Right lobe of liver (tissue), 6 donors: ENCODE data around the gene EML4. TPM values are rescaled to one million over a fixed set of nuclear protein-coding genes. Genes with fewer than 3 reads are reported as not detected.

ENCODE experiments used
- ATAC-seq, 4 donors: fragments of 200-7000 bp; cut with Tn5 transposase; one replicate each; pipeline ENCODE4 v1.9.1; 2020; ENCODE audit warnings: mild to moderate bottlenecking in 4 of 4, moderate library complexity in 4 of 4
- DNase-seq, 3 donors: peaks; one replicate each; pipeline ENCODE4 v3.0.0-alpha.2; 2020
- H3K27ac ChIP-seq, 3 donors: fragments of 200-600 bp; one replicate each; pipeline ENCODE4 v1.8.0; 2022
- H3K27me3 ChIP-seq, 2 donors: fragments of 200-600 bp; one replicate each; pipeline ENCODE4 v1.8.0; 2022
- H3K36me3 ChIP-seq, 4 donors: fragments of 200-600 bp; sonication (generic) in 1 of 4; one replicate each; pipeline versions ENCODE4 v1.5.1 to v1.8.0; 2017 to 2022; ENCODE audit warnings: control low read depth in 1 of 4
- H3K4me1 ChIP-seq, 4 donors: fragments of 200-600 bp; sonication (generic) in 1 of 4; one replicate each; pipeline versions ENCODE4 v1.5.1 to v1.8.0; 2017 to 2022; ENCODE audit warnings: control low read depth in 1 of 4
- H3K4me3 ChIP-seq, 3 donors: fragments of 200-600 bp; one replicate each; pipeline ENCODE4 v1.8.0; 2022
- H3K9me3 ChIP-seq, 4 donors: fragments of 200-600 bp; sonication (generic) in 1 of 4; one replicate each; pipeline versions ENCODE4 v1.5.1 to v1.8.0; 2017 to 2022; ENCODE audit warnings: control low read depth in 1 of 4
- POLR2A ChIP-seq: fragments of 450-650 bp; IDR thresholded peaks from one replicate; pipeline ENCODE4 v1.6.1; 2017; ENCODE audit warnings: antibody characterized with exemption, mild to moderate bottlenecking
- WGBS: methylation state at CpG from one replicate; pipeline ENCODE4 v1.1.6; 2018; ENCODE audit warnings: low coverage, low lambda C conversion rate; ENCODE audit not compliant: insufficient coverage; ENCODE audit errors: missing lambda C conversion rate; 5-methylcytosine and 5-hydroxymethylcytosine counted together
- intact Hi-C, 2 donors: fragments of 100-400 bp; cut with DNase I; formaldehyde crosslinking; loops; one replicate each; pipeline versions ENCODE4 v1.11.2 to v1.14.1; 2022
- total RNA-seq, 6 experiments: library from RNA; depleted of rRNA in 2 of 6; stranded (reverse); fragments of >200 nt in 2 of 6; fragmentation: NEBNext Ultra II Directional in 3 of 6; extraction: Animal tissue kit (Norgen Biotek cat#: 25700) in 3 of 6; gene quantifications; one replicate each; pipeline versions ENCODE4 v1.1.0 to v1.2.4, GENCODE V29; 2016 to 2023
- TF ChIP-seq, protein P1 (sequence below), 4 donors: fragments of 200-600 bp in 3 of 4; fragments of 450-650 bp in 1 of 4; IDR thresholded peaks; one replicate each; pipeline versions ENCODE4 v1.5.1 to v1.8.0; 2016 to 2022; ENCODE audit warnings: antibody characterized with exemption in 4 of 4, mild to moderate bottlenecking in 2 of 4
- donor health status: DM: no; HTN: yes; CAD: no.
- donor health status: DM: no; HTN: no; CAD: no.
- donor health status: DM: no; HTN: no; CAD: no.
- donor health status: DM: no; HTN: yes; CAD: no.
- donor health status: DM: no; HTN: yes; CAD: no.

Gene EML4
- total RNA-seq, 6 experiments from 2014 or later: 28.3 to 55.7 (median 36.7) TPM

DNA sequence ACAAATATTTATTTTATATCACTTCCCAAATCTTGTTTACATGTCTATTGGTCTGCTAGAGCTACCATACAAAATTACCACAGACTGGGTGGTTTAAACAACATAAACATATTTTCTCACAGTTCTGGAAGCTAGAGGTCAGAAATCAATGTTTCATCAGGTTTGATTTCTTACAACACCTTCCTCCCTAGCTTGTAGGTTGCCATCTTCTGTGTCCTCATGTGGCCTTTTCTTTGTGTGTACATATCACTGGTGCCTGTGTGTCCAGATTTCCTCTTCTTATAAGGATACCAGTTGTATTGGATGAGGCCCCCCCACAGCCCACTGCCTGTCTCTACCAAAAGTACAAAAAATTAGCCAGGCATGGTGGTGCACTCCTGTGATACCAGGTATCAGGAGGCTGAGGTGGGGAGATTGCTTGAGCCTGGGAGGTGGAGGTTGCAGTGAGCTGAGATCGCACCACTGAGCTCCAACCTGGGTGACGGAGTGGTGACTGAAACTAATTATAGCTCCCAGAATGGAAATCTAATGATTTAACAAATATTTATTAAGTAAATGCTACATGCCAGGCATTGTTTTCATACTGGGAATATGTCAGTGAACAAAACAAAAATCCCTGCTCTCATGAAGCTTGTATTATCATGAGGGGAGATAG, 13.6 kb downstream of the EML4 start:
- 40% methylated on average over 2 of the region's 2 CpGs for WGBS
- peak; percentile 66 to 87 (median 76) for ATAC-seq
- TF ChIP-seq, protein P1, sequence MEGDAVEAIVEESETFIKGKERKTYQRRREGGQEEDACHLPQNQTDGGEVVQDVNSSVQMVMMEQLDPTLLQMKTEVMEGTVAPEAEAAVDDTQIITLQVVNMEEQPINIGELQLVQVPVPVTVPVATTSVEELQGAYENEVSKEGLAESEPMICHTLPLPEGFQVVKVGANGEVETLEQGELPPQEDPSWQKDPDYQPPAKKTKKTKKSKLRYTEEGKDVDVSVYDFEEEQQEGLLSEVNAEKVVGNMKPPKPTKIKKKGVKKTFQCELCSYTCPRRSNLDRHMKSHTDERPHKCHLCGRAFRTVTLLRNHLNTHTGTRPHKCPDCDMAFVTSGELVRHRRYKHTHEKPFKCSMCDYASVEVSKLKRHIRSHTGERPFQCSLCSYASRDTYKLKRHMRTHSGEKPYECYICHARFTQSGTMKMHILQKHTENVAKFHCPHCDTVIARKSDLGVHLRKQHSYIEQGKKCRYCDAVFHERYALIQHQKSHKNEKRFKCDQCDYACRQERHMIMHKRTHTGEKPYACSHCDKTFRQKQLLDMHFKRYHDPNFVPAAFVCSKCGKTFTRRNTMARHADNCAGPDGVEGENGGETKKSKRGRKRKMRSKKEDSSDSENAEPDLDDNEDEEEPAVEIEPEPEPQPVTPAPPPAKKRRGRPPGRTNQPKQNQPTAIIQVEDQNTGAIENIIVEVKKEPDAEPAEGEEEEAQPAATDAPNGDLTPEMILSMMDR (IDR thresholded peaks at IDR 0.05): peak in 1 of 4 donors; percentile 5
- TF ChIP-seq POLR2A: no peak
- Histone ChIP-seq H3K9me3 (no peaks in the 10 kb centered on the region), H3K27me3 (no peaks in the 10 kb centered on the region), H3K4me1 (peaks cover 0 to 75% (median 24%) of the 10 kb centered on the region in 4 donors), H3K36me3 (no peaks in the 10 kb centered on the region), H3K27ac (peak overlapping the region in 2 of 3 donors; percentile 33 to 75), H3K4me3 (no peak overlapping the region)
- no peak for DNase-seq
- intact Hi-C loops: no loop called here

DNA sequence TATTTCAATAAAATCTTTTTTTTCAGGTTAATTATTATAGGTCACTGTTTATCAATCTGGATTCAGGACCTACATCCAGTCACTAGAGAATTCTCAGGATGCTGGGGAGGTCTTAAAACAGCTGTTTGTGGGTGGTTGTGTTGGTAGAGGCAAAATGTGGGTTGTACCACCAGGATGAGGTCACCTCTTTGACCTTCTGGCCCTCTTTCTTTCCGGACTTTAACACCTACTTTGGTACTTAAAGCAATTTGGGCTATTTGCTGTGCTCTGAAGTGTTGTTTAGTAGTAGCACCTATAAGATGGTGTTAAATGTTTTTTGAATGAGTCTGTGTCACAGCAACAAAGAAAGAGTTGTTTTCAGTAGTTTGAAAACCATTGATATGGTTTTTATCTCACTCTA, 14.6 kb downstream of the EML4 start:
- WGBS: 0% methylated on average over 1 of the region's 1 CpG
- peak overlapping the region in 1 of 3 donors; percentile 75 for H3K27ac ChIP-seq
- intact Hi-C loops: no loop called here
- H3K4me3 ChIP-seq: no peak overlapping the region
- H3K9me3 ChIP-seq: no peaks in the 10 kb centered on the region
- H3K27me3 ChIP-seq: no peaks in the 10 kb centered on the region
- peak in 2 of 4 donors; percentile 17 to 25 for ATAC-seq
- no peak for DNase-seq
- no peak for TF ChIP-seq POLR2A
- TF ChIP-seq, protein P1 (IDR thresholded peaks at IDR 0.05): no peak
- H3K4me1 ChIP-seq: peaks cover 0 to 78% (median 27%) of the 10 kb centered on the region in 4 donors
- no peaks in the 10 kb centered on the region for H3K36me3 ChIP-seq

DNA sequence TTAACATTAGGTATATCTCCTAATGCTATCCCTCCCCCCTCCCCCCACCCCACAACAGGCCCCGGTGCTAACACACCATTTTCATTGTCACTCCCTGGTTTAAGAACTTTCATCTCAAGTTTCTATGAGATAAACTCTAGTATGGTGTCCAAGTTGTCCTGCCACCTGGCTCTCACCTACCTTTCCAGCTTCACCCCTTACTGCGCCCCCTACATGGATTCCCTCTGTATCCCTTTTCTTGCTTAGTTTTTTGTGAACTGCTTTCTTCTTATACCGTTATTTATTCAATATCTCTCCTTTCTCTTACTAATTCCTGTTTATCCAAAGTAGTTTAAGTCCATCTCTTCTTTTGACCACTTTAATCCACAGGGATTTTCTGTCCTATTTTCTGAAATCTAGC, 15.2 kb downstream of the EML4 start:
- Histone ChIP-seq H3K4me3 (no peak overlapping the region), H3K27me3 (no peaks in the 10 kb centered on the region), H3K4me1 (peaks cover 0 to 73% (median 29%) of the 10 kb centered on the region in 4 donors), H3K27ac (peak overlapping the region in 2 of 3 donors; percentile 13 to 37), H3K9me3 (no peaks in the 10 kb centered on the region), H3K36me3 (no peaks in the 10 kb centered on the region)
- no peak for ATAC-seq
- DNase-seq: no peak
- whole genome bisulfite sequencing: 84% methylated on average over 3 of the region's 3 CpGs
- intact Hi-C loops: no loop called here
- TF ChIP-seq, protein P1 (IDR thresholded peaks at IDR 0.05): no peak
- no peak for TF ChIP-seq POLR2A

DNA sequence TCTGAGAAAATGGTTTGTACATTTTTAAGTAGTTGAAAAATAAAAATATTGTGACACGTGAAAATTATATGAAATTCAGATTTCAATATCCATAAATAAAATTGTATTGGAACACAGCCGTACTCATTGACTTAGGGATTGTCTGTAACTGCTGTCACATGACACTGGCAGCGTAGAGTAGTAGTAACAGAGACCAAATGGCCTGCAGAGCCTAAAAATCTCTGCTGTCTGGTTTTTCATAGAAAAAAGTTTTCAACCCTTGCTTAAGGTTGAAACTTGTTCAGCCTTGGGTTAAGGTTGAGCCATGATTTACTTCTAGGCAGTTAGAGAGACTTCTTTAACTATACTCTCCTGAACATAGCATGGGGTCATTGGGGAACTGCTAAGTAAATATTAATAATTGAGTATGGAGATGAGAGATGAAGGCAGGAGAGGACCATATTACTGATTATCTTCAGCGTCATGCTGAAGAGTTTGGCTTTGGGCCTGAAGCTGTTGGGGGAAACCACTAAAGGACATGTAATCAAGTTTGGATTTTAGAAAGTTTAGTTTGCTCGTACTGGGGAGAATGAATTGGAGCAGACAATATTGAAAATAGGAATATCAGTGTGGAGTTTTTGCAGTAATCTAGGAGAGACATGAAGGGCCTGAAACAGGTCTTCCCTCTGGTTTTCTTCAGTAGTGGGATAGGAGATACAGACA, 16.2 kb downstream of the EML4 start:
- Histone ChIP-seq H3K4me3 (no peak overlapping the region), H3K9me3 (no peaks in the 10 kb centered on the region), H3K36me3 (no peaks in the 10 kb centered on the region), H3K27me3 (no peaks in the 10 kb centered on the region), H3K4me1 (peaks cover 0 to 66% (median 33%) of the 10 kb centered on the region in 4 donors), H3K27ac (peak overlapping the region; percentile 28 to 83 (median 73))
- intact Hi-C loops: no loop called here
- DNase-seq: no peak
- TF ChIP-seq POLR2A: no peak
- TF ChIP-seq, protein P1 (IDR thresholded peaks at IDR 0.05): no peak
- WGBS: 33% methylated on average over 5 of the region's 5 CpGs
- no peak for ATAC-seq
